Endothelial cell (in vitro differentiated cells): ENCODE measurements around the gene SORCS2. TPM values are rescaled to one million over a fixed set of nuclear protein-coding genes. Genes with fewer than 3 reads are reported as not detected.
A peak's percentile ranks its signal among the peaks of the same experiment; 100 is the strongest.

Experiments
- DNase-seq: peaks from one replicate; pipeline ENCODE4 v3.0.0; 2021; ENCODE audit warnings: low spot score
- H3K27ac Mint-ChIP-seq: one replicate; pipeline ENCODE4 v1.8.0; 2021; ENCODE audit warnings: mixed read lengths, inconsistent platforms; ENCODE audit not compliant: unreplicated experiment
- H3K27me3 Mint-ChIP-seq: one replicate; pipeline ENCODE4 v1.8.0; 2021; ENCODE audit warnings: mild to moderate bottlenecking, moderate library complexity, mixed read lengths, inconsistent platforms; ENCODE audit not compliant: unreplicated experiment
- H3K36me3 Mint-ChIP-seq: one replicate; pipeline ENCODE4 v1.8.0; 2021; ENCODE audit warnings: mild to moderate bottlenecking, low read depth, mixed read lengths, inconsistent platforms; ENCODE audit not compliant: unreplicated experiment
- H3K4me1 Mint-ChIP-seq: one replicate; pipeline ENCODE4 v1.8.0; 2021; ENCODE audit warnings: mild to moderate bottlenecking, mixed read lengths, inconsistent platforms; ENCODE audit not compliant: unreplicated experiment
- H3K4me3 Mint-ChIP-seq: one replicate; pipeline ENCODE4 v1.8.0; 2021; ENCODE audit warnings: mild to moderate bottlenecking, mixed read lengths, inconsistent platforms; ENCODE audit not compliant: unreplicated experiment
- H3K9me3 Mint-ChIP-seq: one replicate; pipeline ENCODE4 v1.8.0; 2021; ENCODE audit warnings: mixed read lengths, inconsistent platforms; ENCODE audit not compliant: unreplicated experiment
- CTCF ChIP-seq: fragments of 200-600 bp; sonication (generic); IDR thresholded peaks from one replicate; pipeline ENCODE4 v1.5.0; 2021; ENCODE audit warnings: antibody characterized with exemption; ENCODE audit not compliant: unreplicated experiment
- total RNA-seq: library from RNA; stranded (reverse); fragmentation: NEBNext Ultra II Directional; extraction: Animal tissue kit (Norgen Biotek cat#: 25700); gene quantifications from one replicate; pipeline ENCODE4 v1.2.1, GENCODE V29; 2021; ENCODE audit not compliant: unreplicated experiment

Gene SORCS2
- total RNA-seq, 1 donor from 2014 or later, result 1.3 TPM

GRCh38 chr4:7399440-7400234 lies 207.3 kb downstream of the SORCS2 start:
- H3K4me3 Mint-ChIP-seq, result no peak overlapping the region
- no peaks in the 10 kb centered on the region for H3K4me1 Mint-ChIP-seq
- no peak overlapping the region for H3K27ac Mint-ChIP-seq
- DNase-seq, result no peak
- H3K27me3 Mint-ChIP-seq, result peaks cover 5% of the 10 kb centered on the region
- TF ChIP-seq CTCF, result no peak
- H3K36me3 Mint-ChIP-seq, result no peaks in the 10 kb centered on the region
- H3K9me3 Mint-ChIP-seq, result no peaks in the 10 kb centered on the region

- peak overlapping the region; percentile 12 for H3K4me3 Mint-ChIP-seq
- peaks cover 5% of the 10 kb centered on the region for H3K27me3 Mint-ChIP-seq
- H3K9me3 Mint-ChIP-seq, result no peaks in the 10 kb centered on the region
- no peaks in the 10 kb centered on the region for H3K4me1 Mint-ChIP-seq
- DNase-seq, result no peak
- no peak for TF ChIP-seq CTCF
- H3K36me3 Mint-ChIP-seq, result no peaks in the 10 kb centered on the region
- H3K27ac Mint-ChIP-seq, result no peak overlapping the region
Observed at GRCh38 chr4:7400671-7401298, 208.4 kb downstream of the SORCS2 start.

- Mint-ChIP-seq H3K27ac (no peak overlapping the region), H3K4me3 (no peak overlapping the region), H3K4me1 (no peaks in the 10 kb centered on the region), H3K9me3 (no peaks in the 10 kb centered on the region), H3K27me3 (peaks cover 5% of the 10 kb centered on the region), H3K36me3 (no peaks in the 10 kb centered on the region)
- no peak for DNase-seq
- no peak for TF ChIP-seq CTCF
Observed at GRCh38 chr4:7402526-7402925, 210.2 kb downstream of the SORCS2 start.

GRCh38 chr4:7403001-7403400 lies 210.7 kb downstream of the SORCS2 start:
- Mint-ChIP-seq H3K4me3 (no peak overlapping the region), H3K4me1 (no peaks in the 10 kb centered on the region), H3K27me3 (peaks cover 5% of the 10 kb centered on the region), H3K36me3 (no peaks in the 10 kb centered on the region), H3K9me3 (no peaks in the 10 kb centered on the region), H3K27ac (no peak overlapping the region)
- TF ChIP-seq CTCF, result no peak
- DNase-seq, result no peak

- TF ChIP-seq CTCF, result no peak
- Mint-ChIP-seq H3K36me3 (no peaks in the 10 kb centered on the region), H3K4me1 (no peaks in the 10 kb centered on the region), H3K27me3 (peaks cover 2% of the 10 kb centered on the region), H3K4me3 (no peak overlapping the region), H3K27ac (no peak overlapping the region), H3K9me3 (no peaks in the 10 kb centered on the region)
- DNase-seq, result no peak
Observed at GRCh38 chr4:7408166-7408565, 215.8 kb downstream of the SORCS2 start.
